HG03159 (cell line): ENCODE results near the gene THRA.
A peak's percentile ranks its signal among the peaks of the same experiment; 100 is the strongest.

Source experiments
- ATAC-seq: cut with Tn5 transposase; IDR thresholded peaks from one replicate; pipeline ENCODE4 v1.9.1; 2021; ENCODE audit warnings: mild to moderate bottlenecking, moderate library complexity; ENCODE audit not compliant: unreplicated experiment

The THRA gene

GRCh38 chr17:40062329-40063186, at the start of gene THRA:
Gene THRA (plus strand): TSS chr17:40062965. CDS start chr17:40074489, 11,524 bp downstream.
- peak; percentile 62 for ATAC-seq

GRCh38 chr17:40014375-40014980, 48.3 kb upstream of the THRA start:
- no peak for ATAC-seq

- no peak for ATAC-seq
Measured at GRCh38 chr17:40015005-40015997, 47.5 kb upstream of the THRA start, which contains the start of gene CSF3. Gene CSF3 (plus strand): TSS chr17:40015440. CDS start chr17:40015475, 35 bp downstream.

- no peak for ATAC-seq
Measured at GRCh38 chr17:40015998-40016985, 46.5 kb upstream of the THRA start.

GRCh38 chr17:40017422-40018080, 45.2 kb upstream of the THRA start:
- no peak for ATAC-seq

GRCh38 chr17:40018211-40019121, 44.3 kb upstream of the THRA start:
- no peak for ATAC-seq

- ATAC-seq, result no peak
Measured at GRCh38 chr17:40019140-40019991, 43.4 kb upstream of the THRA start.

- ATAC-seq, result no peak
Measured at GRCh38 chr17:40020146-40020545, 42.6 kb upstream of the THRA start.

- ATAC-seq, result no peak
Measured at GRCh38 chr17:40021451-40021971, 41.3 kb upstream of the THRA start.

GRCh38 chr17:40022497-40022896, 40.3 kb upstream of the THRA start:
- no peak for ATAC-seq

- no peak for ATAC-seq
Measured at GRCh38 chr17:40022961-40023541, 39.7 kb upstream of the THRA start.

- no peak for ATAC-seq
Measured at GRCh38 chr17:40023590-40024292, 39.0 kb upstream of the THRA start.

GRCh38 chr17:40024901-40025300, 37.9 kb upstream of the THRA start:
- no peak for ATAC-seq

GRCh38 chr17:40025559-40025958, 37.2 kb upstream of the THRA start:
- ATAC-seq, result no peak

- ATAC-seq, result no peak
Measured at GRCh38 chr17:40025991-40026815, 36.6 kb upstream of the THRA start.
